GM19043 (cell line): ENCODE data around the gene EIF2D.

ENCODE experiments used
- ATAC-seq: cut with Tn5 transposase; IDR thresholded peaks from one replicate; pipeline ENCODE4 v1.9.1; 2021; ENCODE audit warnings: low read depth; ENCODE audit not compliant: unreplicated experiment

Gene EIF2D

DNA sequence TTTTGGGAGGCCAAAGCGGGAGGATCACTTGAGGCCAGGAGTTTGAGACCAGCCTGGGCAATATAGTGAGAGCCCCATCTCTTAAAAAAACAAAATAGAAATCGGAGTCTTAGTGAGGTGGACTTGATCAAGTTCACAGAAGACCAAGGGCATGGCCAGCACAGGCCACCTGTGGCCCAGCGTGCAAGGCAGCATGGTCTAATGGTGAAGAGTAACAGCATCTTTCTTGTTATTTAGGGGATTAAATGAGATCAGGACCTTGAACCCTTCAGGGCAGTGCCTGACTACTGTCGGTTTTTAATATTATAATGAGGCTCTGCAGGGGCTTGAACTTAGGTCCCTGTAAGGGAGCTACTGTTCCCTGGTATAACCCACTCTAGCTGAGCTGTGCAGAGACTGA is 38.5 kb downstream of the EIF2D start:
- no peak for ATAC-seq

DNA sequence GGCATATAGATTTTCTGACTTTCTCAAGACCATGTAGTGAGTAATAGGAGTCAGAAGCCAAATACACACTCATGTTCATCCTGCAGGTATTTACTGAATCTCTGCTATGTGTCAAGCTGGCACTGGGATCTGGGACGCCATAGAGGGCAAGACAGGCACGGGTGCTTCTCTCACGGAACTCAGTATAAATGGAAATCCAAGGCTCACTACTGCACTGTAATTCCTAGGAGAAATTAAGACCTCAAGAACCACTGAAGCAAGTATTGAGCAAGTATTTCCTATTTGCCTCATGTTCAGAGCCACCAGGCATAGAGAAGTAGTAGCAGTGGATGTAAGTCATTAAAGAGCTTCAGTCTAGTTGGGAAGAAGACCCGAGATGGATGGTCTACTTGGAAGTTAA is 38.9 kb downstream of the EIF2D start:
- no peak for ATAC-seq

DNA sequence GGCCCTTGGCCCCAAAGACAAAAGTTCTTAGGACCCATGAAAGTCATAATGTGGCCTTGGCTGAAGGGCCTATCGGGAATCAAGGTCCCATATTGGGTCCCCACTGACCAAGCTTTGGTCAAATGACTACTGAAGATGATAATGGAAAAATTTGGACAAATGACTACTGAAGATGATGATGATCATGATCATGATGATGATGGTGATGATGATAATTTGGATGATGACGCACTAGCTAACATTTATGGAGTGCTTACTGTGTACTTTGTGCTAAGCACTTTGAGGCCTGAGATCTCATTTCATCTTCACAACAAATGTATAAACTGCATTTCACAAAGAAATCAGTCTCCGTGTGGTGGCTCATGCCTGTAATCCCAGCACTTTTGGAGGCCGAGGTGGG is 39.4 kb downstream of the EIF2D start:
- ATAC-seq: no peak

DNA sequence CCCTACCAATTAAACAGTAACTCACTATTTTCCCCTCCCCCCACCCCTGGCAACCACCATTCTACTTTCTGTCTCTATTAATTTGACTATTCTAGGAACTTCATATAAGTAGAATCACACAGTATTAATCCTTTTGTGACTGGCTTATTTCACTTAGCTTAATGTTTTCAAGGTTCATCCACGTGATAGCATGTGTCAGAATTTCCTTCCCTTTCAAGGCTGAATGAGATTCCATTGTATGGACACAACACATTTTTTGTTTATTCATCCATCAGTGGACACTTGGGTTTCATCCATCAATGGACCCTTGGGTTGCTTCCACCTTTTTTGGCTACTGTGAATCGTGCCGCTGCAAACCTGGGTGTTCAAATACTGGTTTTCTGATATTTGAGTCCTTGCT is 41.7 kb downstream of the EIF2D start:
- no peak for ATAC-seq

DNA sequence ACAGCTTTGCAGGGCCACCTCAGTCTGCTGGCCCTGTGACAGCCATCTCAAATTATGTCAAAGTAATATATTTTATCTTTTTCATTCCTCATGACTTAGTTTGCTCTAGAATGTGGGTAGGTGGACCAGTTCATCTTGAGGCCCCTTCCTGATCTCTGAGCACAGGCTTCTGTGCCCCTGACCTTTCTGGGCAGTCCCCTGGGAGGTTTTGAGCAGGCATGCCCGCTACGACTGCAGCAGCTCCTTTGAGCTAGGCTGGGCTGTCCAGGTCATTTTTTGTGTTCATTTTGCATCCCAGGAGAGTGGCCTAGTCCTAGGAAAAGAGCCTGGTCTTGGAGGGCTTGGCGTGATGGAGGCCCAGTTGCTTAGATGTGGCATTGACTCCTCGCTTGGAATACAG is 42.7 kb downstream of the EIF2D start:
- ATAC-seq: no peak

DNA sequence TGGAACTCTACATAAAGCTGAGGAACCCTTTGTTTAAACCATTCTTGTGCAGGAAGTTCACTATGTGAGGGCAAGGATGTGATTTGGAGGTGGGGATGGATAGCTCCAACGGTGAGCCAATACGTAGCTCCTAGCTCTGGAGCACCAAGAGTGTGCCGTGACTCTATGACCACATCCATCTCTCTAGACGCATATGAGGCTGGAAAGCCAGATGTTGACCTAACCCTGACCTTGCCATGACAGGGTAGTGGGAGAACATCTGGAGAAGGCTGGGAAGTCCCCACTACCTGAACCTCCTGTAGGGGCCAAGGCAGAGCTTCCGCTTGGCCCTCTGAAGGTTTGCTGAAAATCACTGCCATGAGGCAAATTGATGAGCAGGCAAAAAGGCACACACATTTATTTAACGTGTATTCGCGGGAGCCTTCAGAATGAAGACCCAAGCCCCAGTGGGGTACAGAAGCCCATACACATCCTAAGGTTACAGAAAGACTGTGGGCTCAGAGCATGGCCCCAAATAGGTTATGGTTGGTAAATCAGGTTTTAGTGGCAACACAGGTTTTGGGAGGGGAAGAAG is 43.4 kb downstream of the EIF2D start:
- no peak for ATAC-seq

DNA sequence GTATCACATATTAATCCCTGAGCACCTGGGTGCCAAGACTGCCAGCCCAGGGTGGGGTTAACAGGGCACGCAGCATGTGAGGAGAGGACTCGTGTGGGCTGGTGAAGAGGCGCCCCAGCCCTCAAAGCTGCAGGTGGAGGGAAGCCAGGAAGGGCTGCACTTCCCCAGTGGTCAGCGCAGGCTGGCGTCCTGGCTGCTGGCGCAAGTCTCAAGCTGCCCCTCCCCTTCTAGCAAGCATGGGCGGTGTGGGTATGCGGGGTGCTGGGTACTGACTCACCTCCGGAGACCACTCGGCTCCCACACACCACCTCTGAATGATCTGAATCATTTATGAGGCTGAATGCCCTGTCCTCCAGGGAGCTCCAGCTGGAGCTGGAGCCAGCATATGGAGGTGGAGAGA is 44.0 kb downstream of the EIF2D start:
- ATAC-seq: no peak

DNA sequence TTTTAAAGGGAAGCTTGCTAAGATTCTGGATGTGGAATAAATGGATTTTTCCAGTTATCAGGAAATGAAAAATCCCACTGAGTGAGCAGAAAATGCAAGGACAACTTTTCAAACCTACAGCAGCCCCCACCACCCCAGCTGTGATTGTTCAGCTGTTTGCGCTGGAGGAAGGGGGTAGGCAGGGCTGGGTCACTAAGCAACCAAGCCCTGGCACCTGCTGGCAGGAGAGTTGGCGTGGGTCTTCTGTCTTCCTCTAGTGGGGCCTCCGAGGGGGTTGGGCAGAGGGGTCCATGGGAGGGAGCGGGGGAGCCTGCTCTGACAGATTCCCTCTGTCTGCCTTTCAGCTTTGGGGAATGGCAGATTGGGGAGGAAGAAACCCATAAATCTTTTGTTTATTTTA is 45.3 kb downstream of the EIF2D start:
- ATAC-seq: no peak

DNA sequence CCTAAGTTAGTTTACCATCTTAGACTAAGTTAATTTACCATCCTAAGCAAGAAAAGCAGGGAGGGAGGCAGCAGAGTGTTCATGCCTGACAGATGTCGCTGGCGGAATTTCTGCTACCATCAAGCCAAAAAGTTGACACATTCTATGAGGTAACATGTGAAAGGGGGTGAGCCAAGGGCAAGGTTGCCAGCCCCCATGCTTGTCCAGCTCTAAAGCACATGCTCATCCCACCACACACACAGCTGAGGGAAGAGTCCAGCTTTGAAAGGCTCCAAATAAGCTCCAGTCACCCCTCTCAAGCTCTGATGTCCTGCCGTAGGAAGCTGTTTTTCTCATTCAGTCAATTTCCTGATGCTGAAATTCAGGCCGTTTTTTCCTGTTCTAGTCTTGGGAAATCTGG is 46.3 kb downstream of the EIF2D start:
- ATAC-seq: no peak

DNA sequence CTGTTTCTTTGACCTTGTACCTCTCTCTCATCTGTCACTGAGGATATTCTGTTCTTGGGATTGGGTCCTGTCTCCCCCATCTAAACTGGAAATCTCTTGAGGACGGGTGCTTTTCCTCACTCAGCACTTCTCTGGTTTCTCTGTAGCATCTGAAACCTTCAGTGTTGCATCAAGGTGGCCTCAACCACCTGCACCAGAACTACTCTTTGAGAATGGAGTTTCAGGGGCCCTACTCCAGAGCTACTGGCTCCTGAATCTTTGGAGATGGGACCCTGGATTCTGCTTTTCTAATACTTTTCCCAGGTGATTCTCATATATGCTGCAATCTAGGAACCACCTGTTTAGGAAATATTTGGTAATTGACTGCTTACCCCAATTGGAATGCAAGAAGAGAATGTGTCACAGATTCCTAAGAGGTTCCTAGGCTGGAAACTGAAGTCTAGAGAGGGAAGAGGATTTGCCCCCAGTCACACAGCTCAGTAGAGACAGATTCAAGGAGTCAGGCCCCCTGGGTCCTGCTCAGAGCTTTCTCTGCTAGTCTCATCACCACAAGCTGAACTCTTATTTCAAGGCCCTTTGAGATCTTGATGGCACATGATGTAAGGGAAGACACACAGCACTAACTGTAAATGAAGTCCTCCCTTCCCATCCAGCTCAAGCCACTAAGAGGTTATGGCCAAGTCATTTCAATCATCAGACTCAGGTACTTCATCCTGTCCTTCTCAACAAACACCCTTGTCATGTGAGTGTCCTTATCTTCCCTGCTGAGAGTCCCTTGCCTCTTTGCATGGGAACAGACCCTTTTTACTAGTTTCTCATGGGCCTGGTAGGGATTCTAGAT is 48.7 kb downstream of the EIF2D start:
- peak; percentile 35 for ATAC-seq

DNA sequence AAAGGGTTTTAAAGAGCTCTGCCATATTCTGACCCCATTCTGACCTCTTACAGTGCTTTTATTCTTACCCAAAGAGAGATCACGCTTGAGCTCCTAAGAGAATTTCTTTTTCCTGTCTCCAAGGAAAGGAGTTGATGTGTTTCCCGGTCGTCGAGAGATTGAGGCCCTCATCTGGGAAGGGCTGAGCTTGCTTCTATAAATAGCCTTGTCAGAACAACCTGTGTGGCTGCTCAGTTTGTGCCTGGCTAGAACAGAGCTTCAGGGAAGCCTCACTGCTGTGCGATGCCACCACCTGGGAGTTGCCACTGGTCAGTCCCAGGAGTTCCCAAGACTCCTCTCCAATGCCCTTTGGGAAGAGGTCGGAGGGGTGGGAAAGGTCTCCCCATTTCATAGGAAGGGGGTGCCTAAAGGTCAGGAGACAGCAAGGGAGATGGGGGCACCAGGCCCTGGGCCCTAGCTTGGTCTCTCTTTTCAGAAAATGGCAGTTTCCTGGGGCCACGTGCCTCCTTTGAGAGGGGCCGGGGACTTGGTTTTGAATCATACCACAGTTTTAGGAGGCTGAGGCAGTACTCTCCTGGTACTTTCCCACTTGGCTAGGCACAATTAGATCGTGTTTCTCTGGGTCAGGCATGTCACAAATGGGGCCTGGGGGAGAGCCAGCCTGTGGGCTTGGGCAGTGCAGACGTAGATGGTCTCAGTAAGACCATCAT is 52.1 kb downstream of the EIF2D start:
- no peak for ATAC-seq

DNA sequence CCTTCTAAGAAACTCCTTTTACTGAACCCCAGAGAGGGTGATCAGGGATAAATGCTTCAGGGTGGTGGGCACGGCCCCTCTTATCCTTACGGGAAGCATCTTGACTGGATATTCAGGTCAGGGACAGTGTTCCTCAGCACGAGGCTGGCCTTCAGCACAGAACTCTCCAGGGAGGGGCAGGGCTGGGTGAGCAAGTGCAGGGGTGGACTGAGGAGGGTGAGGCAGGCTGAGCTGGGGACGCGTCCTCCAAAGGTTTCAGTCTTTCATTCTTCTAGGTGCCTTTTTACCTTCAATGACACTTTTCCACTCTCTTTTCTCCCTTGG is 52.6 kb downstream of the EIF2D start:
- ATAC-seq: no peak

DNA sequence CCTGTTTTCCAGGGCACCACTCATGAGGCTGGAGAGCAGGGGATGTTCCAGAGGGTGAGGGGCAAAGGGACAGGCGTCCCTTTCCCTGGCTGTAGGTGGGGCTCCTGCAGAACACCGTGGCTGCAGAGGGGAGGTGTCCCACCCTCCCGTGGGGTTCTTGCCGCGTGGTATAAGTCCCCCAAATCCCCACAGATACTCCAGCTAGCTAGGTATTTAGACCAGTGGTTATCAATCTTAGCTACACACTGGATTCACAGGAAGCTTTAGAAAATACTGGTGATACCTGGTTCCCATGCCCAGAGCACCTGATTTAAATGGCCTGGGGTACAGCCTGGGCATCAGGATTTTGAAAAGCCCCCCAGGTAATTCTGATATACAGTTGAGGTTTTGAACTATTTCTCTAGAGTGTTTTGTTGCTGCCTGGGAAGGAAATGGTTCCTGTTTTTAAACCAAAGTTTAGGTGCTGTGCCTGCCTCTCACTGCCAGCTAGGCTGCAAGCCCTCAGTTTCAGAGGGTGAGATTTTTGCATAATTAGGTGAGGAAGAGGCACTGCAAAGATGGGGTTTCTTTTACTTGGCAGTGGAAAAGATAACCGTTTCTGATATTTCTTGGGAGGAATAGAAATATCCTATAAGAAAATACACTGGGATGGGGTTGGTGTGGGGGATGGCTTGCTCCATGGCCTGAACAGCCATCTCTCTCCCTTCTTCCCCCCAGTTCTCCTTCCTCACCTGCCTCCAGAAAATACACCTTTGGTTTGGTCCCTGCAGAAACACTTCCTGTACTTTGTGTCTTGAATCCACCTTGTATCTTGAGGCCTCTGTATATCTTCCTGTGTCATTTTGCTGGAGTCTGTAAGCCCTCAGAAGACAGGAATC is 53.2 kb downstream of the EIF2D start:
- ATAC-seq: no peak

DNA sequence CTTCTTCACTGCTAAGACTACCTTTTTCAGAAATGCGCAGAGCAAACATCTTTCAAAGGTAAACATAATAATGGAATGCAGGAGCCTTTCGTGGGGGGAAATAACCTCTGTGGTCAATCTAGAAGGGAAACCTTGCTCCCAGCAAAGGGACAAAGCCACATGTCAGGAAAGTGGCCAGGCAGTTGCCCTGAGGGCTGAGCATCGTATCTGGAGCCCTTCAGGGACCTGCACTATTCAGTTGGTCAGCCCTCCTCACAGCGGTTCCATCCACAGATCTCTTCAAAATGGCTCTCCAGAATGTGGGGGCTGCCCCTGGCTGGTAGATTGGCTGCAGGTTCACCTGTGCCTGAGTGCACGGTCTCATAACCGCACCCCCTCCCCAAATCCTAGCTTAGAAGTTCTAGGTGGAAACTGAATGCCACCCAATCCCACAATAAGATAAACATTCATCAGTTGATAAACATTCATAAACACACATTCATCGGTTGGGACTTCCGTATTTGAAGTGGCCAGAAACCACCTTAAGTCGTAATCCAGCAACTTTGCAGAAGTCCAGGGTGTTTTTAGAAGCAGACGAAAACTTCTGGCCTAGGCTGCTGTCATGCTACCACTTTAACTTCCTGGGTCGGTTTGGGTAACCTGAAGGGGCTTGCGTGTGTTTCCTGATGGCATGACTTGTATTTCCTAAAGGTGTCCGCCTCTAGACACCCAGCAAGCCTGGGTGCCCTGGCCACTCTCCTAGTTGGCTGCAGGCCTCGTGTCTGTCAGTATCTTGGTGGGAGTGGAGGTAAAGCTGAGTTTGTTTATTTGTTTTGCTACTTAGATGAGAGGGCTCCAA is 54.4 kb downstream of the EIF2D start:
- no peak for ATAC-seq

DNA sequence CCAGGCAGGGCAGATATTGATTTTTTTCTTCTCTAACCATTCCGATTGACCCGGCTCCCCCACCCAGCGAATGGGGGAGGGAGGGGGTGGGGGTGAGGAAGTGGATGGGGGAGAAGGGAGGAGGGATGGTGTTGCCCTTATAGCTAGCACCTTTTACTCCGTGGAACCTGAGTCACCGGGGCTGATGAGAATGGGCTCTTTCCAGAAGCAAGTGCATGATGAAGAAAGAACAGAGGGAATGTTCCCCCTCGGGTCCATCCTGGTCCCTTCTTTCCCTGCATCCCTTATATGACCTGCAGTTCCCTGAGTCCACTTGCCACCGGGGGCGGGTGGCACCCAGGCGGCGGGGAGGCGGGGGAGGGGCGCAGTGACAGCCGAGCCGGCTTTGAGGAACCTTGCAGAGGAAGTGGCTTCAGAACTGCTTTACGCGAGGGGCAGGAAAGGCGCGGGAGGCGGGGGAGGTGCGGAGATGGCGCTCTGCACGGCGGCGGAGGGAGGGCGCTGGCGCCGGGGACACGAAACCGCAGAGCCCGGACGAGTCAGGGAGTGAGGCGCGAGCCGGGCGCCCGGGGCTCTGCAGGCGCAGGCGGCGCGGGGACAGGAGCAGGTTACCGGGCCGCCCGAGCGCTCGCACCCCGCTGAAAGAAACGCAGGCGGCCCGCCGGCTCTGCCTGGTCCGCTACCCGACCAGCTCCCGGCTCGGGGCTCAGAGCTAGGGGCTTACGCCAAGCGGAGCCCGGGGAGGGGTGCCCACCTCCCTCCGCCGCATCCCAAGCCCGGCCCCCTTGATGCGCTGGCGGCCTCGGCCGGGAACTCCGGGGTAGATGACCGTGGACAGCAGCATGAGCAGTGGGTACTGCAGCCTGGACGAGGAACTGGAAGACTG is 55.3 kb downstream of the EIF2D start:
- peak; percentile 48 for ATAC-seq

DNA sequence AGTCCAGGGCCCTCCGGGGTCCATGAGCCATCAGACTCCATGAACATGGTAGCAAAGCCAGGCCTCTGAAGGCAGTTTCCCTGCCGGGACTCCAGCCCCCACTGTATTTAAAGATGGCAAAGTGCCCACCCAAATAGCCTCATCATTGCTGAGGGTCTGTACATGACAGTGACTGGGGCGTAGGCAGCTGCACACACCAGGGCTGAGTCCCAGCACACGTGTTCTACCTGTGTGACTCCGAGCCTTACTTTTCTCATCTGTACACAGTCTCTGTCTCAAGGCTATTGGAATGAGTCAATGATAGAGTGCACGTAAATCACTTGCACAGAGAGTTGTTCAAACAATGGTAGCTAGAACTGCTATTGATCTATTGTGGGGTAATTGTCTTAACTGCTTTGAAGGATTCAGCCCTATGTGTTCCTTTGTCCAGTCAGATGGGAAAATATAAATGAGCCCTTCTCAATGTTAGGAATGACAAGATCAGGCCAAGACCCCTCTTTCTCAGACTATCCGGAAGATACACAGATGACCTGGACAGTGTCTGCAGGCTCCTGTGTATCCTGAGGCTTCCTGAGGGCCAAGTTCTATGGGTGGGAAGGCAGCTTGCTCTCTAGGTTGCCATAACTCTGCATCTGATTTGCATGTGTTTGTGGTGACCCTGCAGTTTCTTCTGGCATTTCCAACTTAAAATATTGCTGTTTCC is 56.1 kb downstream of the EIF2D start:
- no peak for ATAC-seq

DNA sequence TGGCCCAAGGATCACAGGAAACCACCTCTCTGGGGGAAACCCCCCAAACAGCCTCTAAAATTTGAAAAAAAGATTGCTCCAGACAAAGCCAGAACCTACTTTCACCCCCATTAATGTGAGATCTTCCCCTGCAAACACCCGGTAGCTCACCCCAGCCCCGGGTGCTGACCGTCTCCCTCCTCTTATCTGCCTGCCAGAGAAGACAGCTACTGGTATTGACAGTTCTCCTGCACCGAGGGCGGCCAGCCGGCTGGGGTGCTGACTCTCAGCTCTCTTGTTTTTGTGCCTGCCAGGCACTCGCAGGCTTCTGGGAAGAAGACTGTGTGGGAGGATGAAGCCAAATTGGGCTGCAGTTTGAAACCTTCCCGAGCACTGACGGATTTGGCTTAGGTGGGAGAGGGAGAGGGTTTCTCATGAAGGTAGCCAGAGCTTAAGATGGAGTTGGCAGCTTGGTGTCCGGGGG is 56.8 kb downstream of the EIF2D start:
- no peak for ATAC-seq

DNA sequence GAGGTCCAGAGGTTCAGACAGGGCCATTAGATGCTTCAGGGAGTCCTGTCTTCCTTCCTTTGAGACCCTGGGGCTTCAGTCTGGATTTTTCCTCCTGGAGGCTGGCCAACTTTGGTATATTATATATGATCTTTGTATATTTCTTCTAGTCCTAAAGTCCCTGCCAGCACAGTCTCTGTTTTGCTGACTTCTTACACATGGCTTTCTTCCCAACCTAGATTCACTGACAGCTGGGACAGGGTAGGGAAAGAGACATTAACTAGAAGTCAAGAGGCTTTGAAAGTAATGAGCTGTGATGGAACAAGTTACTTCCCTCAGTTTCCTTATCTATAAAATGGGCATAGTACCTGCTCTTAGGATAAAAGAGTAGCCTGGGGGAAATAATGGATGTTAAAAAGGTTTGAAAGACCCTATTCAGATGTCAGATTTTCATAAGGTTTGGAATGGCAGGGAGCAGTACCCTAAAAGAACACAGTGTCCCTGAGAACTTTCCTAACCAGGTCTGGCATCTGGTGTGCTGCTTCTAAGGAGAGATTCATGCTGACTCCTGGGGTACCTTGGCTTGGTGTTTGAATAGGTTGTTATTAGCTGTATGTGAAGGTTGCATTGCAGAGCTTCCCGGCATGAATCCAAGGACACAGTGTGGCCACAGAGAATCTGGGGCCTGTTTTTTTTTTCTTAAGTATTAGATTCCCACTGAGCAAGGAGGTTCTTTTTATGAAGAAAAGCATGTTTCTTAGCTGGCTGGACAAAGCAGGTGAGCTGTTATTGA is 57.4 kb downstream of the EIF2D start:
- ATAC-seq: no peak
